ENCODE results near the gene SRBD1. TPM values are rescaled to one million over a fixed set of nuclear protein-coding genes. Genes with fewer than 3 reads are reported as not detected.

The SRBD1 gene
- total and polyA plus RNA-seq, 2 of the 8 experiments (the other 6 are each of a cell fraction or from before 2014, with no cell fraction given), result 4.6 to 20.0 TPM

- Histone ChIP-seq H3K79me1 (ENCODE audit: low read depth, low read length) (no peaks in the 10 kb centered on the region), H3K4me3 (ENCODE audit: extremely low read depth in 1 of 4, insufficient read depth in 2 of 4, low read depth in 3 of 4, low read length in 4 of 4) (no peak overlapping the region), H3K9me3 (ENCODE audit: insufficient read depth in 2 of 2, low read depth in 1 of 2, low read length in 1 of 2) (no peaks in the 10 kb centered on the region), H3K14ac (ENCODE audit: insufficient read length) (no peak overlapping the region), H2BK120ac (replicated peaks; ENCODE audit: low read depth, low read length) (no peak overlapping the region), H3K4me2 (ENCODE audit: insufficient read depth in 1 of 2, low read depth in 2 of 2, low read length in 2 of 2) (no peak overlapping the region), H3K23me2 (ENCODE audit: low read depth, low read length) (peaks cover 22% of the 10 kb centered on the region), H4K20me1 (replicated peaks in 1 of 2; ENCODE audit: control insufficient read depth in 1 of 2, insufficient read depth in 2 of 2, low read length in 2 of 2) (peaks cover 0 to 3% of the 10 kb centered on the region in 2 experiments), H4K5ac (ENCODE audit: insufficient read length, low read depth, low read length) (no peak overlapping the region), H3K36me3 (ENCODE audit: control insufficient read depth in 2 of 4, insufficient read depth in 4 of 4, low read length in 3 of 4) (no peaks in the 10 kb centered on the region), H3K27ac (ENCODE audit: low read depth, low read length) (no peak overlapping the region), H2BK20ac (ENCODE audit: low read length) (no peak overlapping the region), H2AFZ (ENCODE audit: low read length) (no peak overlapping the region), H2AK5ac (ENCODE audit: low read depth, low read length) (no peak overlapping the region), H3K9ac (replicated peaks in 1 of 4; ENCODE audit: extremely low read depth in 1 of 4, low read depth in 3 of 4, low read length in 3 of 4) (no peak overlapping the region), H3K79me2 (ENCODE audit: control insufficient read depth in 1 of 2, insufficient read depth in 2 of 2, low read length in 2 of 2) (no peaks in the 10 kb centered on the region), H4K91ac (replicated peaks; ENCODE audit: insufficient read length, low read length) (no peak overlapping the region), H2BK5ac (ENCODE audit: low read depth, low read length) (no peak overlapping the region), H3K4me1 (replicated peaks in 1 of 4; ENCODE audit: control insufficient read depth in 3 of 4, insufficient read depth in 4 of 4, low read length in 3 of 4) (peaks cover 2 to 4% (median 3%) of the 10 kb centered on the region in 4 experiments), H2BK12ac (ENCODE audit: low read depth, low read length) (no peak overlapping the region), H3K18ac (ENCODE audit: extremely low read depth, low read length) (no peak overlapping the region), H3K27me3 (replicated peaks in 1 of 4; ENCODE audit: control insufficient read depth in 3 of 4, extremely low read depth in 1 of 4, insufficient read depth in 3 of 4, low read length in 3 of 4) (peaks cover 27 to 56% (median 38%) of the 10 kb centered on the region in 4 experiments), H2BK15ac (ENCODE audit: low read length) (no peak overlapping the region), H3K56ac (replicated peaks; ENCODE audit: insufficient read length, low read depth, low read length) (no peak overlapping the region), H4K8ac (ENCODE audit: extremely low read depth, insufficient read depth, low read length) (no peak overlapping the region), H3K4ac (replicated peaks; ENCODE audit: insufficient read length, low read depth, low read length) (no peak overlapping the region), H3K23ac (ENCODE audit: insufficient read length) (no peak overlapping the region)
- POLR2A ChIA-PET (ENCODE audit: partially characterized antibody), result no interaction called here
- CTCF ChIA-PET (ENCODE audit: partially characterized antibody), result interaction anchor here (1.1 to 2.3 kb wide), 4 partner anchors 10 to 42 kb away, joined by 3 to 8 read pairs (median 5); no protein-coding TSS in a partner anchor
- DNase-seq (ENCODE audit: low read depth in 1 of 2, low spot score in 2 of 2) (no peak), FAIRE-seq (no peak)
- 96% methylated on average over 3 of the region's 3 CpGs; no CpG with 5 or more reads in 1 of the 2 experiments for WGBS, 2 experiments (ENCODE audit: extremely low coverage in 1 of 2, insufficient coverage in 1 of 2, insufficient read length in 1 of 2, insufficient replicate concordance in 2 of 2, low coverage in 1 of 2, low lambda C conversion rate in 2 of 2, missing lambda C conversion rate in 1 of 2)
- no peak for TF ChIP-seq SUZ12 (IDR thresholded peaks at IDR 0.05; ENCODE audit: low read length)
- no peak for TF ChIP-seq CTBP2 (IDR thresholded peaks at IDR 0.05; ENCODE audit: borderline replicate concordance, insufficient read depth, insufficient read length, low read length)
- no peak for TF ChIP-seq JUN (IDR thresholded peaks at IDR 0.05; ENCODE audit: low read depth, low read length)
- no peak for TF ChIP-seq RNF2 (IDR thresholded peaks at IDR 0.05; ENCODE audit: borderline replicate concordance, low read depth, low read length, missing control alignments, poor library complexity, severe bottlenecking)
- no peak for TF ChIP-seq GABPA (IDR thresholded peaks at IDR 0.05; ENCODE audit: borderline replicate concordance, insufficient read depth, low read length)
- no peak for TF ChIP-seq SAP30 (IDR thresholded peaks at IDR 0.05; ENCODE audit: insufficient read depth, insufficient replicate concordance, low read length)
- no peak for TF ChIP-seq ASH2L (IDR thresholded peaks at IDR 0.05; ENCODE audit: low read length)
- no peak for TF ChIP-seq CHD1 (IDR thresholded peaks at IDR 0.05; ENCODE audit: low read depth, low read length)
- TF ChIP-seq CHD2 (IDR thresholded peaks at IDR 0.05; ENCODE audit: low read length), result no peak
- TF ChIP-seq RXRA (IDR thresholded peaks at IDR 0.05; ENCODE audit: insufficient read depth, low read depth, low read length), result no peak
- no peak for TF ChIP-seq POLR2A (IDR thresholded peaks at IDR 0.05; ENCODE audit: control extremely low read depth in 1 of 2, low read depth in 2 of 2, low read length in 2 of 2)
- TF ChIP-seq SRF (IDR thresholded peaks at IDR 0.05; ENCODE audit: low read depth, low read length), result no peak
- no peak for TF ChIP-seq KDM4A (IDR thresholded peaks at IDR 0.05; ENCODE audit: low read depth, low read length, severe bottlenecking)
- no peak for TF ChIP-seq KDM1A (IDR thresholded peaks at IDR 0.05; ENCODE audit: borderline replicate concordance, low read length)
- no peak for TF ChIP-seq SP4 (IDR thresholded peaks at IDR 0.05; ENCODE audit: low read length)
These were observed 43.2 kb upstream of the SRBD1 start for GRCh38 chr2:45654250-45654649.

All from H1 (cell line).